NB4 (cell line): ENCODE results near the gene ZNF417.

ENCODE experiments used
- DNase-seq: peaks from one replicate; pipeline ENCODE4 v3.0.0; 2010; ENCODE audit warnings: low read depth
- H3K4me3 ChIP-seq: one replicate; pipeline ENCODE4 v1.5.1; 2011; ENCODE audit warnings: mild to moderate bottlenecking, low read depth, low read length, moderate library complexity
- CTCF ChIP-seq: IDR thresholded peaks from one replicate; pipeline ENCODE4 v1.5.1; 2012; ENCODE audit warnings: low read depth, low read length
- MAX ChIP-seq: IDR thresholded peaks from 2 replicates; pipeline ENCODE4 v1.6.1; 2011; ENCODE audit warnings: low read depth, low read length
- MYC ChIP-seq: IDR thresholded peaks from 2 replicates; pipeline ENCODE4 v1.6.1; 2011; ENCODE audit warnings: low read depth, low read length
- POLR2A ChIP-seq: IDR thresholded peaks from 2 replicates; pipeline ENCODE4 v1.6.1; 2011; ENCODE audit warnings: mild to moderate bottlenecking; ENCODE audit not compliant: insufficient read length; ENCODE audit errors: extremely low read depth

The ZNF417 gene

GRCh38 chr19:57934820-57935665, 18.7 kb upstream of the ZNF417 start, which contains the start of gene ZNF418:
Gene ZNF418, minus strand, starts transcription at chr19:57935402. Its CDS starts 1,580 bp downstream, at chr19:57933822.
- no peak for TF ChIP-seq CTCF
- TF ChIP-seq MAX, result no peak
- no peak for TF ChIP-seq MYC
- TF ChIP-seq POLR2A, result no peak
- no peak within 1 kb of the TSS for H3K4me3 ChIP-seq
- DNase-seq, result no peak

GRCh38 chr19:57927587-57927986, 11.2 kb upstream of the ZNF417 start:
- DNase-seq, result no peak
- no peak overlapping the region for H3K4me3 ChIP-seq
- no peak for TF ChIP-seq MAX
- TF ChIP-seq CTCF, result no peak
- no peak for TF ChIP-seq POLR2A
- TF ChIP-seq MYC, result no peak

GRCh38 chr19:57914531-57914930, 1.9 kb downstream of the ZNF417 start:
- TF ChIP-seq MAX, result no peak
- no peak for TF ChIP-seq POLR2A
- TF ChIP-seq CTCF, result no peak
- no peak for TF ChIP-seq MYC
- no peak overlapping the region for H3K4me3 ChIP-seq
- DNase-seq, result no peak

GRCh38 chr19:57907394-57907793, 9.0 kb downstream of the ZNF417 start:
- H3K4me3 ChIP-seq, result no peak overlapping the region
- DNase-seq, result no peak
- TF ChIP-seq MAX (no peak), MYC (no peak), POLR2A (no peak), CTCF (no peak)

GRCh38 chr19:57905258-57905657, 11.1 kb downstream of the ZNF417 start:
- no peak for DNase-seq
- H3K4me3 ChIP-seq, result no peak overlapping the region
- TF ChIP-seq POLR2A (no peak), MAX (no peak), CTCF (no peak), MYC (no peak)
